ENCODE measurements around the gene DBI. TPM values are rescaled to one million over a fixed set of nuclear protein-coding genes. Genes with fewer than 3 reads are reported as not detected.

The DBI gene
- total RNA-seq, 2 donors from 2014 or later, result 90.8 to 131 TPM

- DNase-seq (ENCODE audit: low spot score in 2 of 2), result no peak
- H3K9me3 Mint-ChIP-seq, result no peaks in the 10 kb centered on the region
- no peak for ATAC-seq
- no peak overlapping the region for H3K27ac Mint-ChIP-seq
- no peaks in the 10 kb centered on the region for H3K36me3 Mint-ChIP-seq
Observed at GRCh38 chr2:119414894-119415293, 48.1 kb downstream of the DBI start.

DNA sequence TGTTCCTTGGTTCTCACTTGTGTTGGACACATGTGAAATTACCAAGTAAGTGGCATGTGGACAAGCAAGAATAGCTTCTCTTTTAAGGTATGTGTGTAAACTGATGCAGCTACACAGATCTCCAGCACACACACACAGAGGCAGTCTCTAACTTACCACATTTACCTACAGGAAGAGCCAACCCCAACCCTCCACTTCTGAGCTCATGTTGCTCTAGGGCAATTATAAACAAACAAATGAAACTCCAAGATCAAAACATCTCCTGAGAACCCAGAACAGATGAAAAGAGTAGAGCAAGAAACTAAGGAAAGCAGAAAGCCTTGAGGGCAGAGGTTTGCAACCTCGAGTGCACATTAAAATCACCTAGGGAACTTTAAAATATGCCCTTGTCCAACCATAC, 48.9 kb downstream of the DBI start:
- ATAC-seq (no peak), DNase-seq (ENCODE audit: low spot score in 2 of 2) (no peak)
- Mint-ChIP-seq H3K27ac (no peak overlapping the region), H3K9me3 (no peaks in the 10 kb centered on the region), H3K36me3 (no peaks in the 10 kb centered on the region)

- ATAC-seq (no peak), DNase-seq (ENCODE audit: low spot score in 2 of 2) (no peak)
- Mint-ChIP-seq H3K36me3 (no peaks in the 10 kb centered on the region), H3K9me3 (peaks cover 0 to under 1% of the 10 kb centered on the region in 2 donors), H3K27ac (no peak overlapping the region)
Observed at GRCh38 chr2:119416299-119416923, 49.6 kb downstream of the DBI start.

DNA sequence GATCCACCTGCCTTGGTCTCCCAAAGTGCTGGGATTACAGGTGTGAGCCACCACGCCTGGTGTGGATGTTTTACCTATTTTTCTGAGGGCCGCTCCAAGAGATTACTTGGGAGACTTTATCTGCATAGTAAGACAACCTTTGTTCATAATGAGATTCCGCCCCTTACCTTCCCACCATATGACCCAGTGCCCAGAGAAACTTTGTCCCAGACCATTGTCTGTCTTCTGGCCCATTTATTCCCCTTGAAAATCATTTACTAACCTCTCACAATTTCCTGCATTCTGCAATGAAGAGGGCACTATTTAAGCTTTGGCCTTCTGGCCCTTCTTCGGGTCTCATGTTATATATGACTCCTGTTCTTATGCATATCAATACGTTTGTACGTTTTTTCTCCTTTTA, 51.1 kb downstream of the DBI start:
- no peak for DNase-seq (ENCODE audit: low spot score in 2 of 2)
- H3K27ac Mint-ChIP-seq, result no peak overlapping the region
- no peak for ATAC-seq
- peaks cover 4 to 7% of the 10 kb centered on the region in 2 donors for H3K9me3 Mint-ChIP-seq
- no peaks in the 10 kb centered on the region for H3K36me3 Mint-ChIP-seq

- Mint-ChIP-seq H3K9me3 (peaks cover 4 to 7% of the 10 kb centered on the region in 2 donors), H3K27ac (no peak overlapping the region), H3K36me3 (no peaks in the 10 kb centered on the region)
- ATAC-seq, result no peak
- no peak for DNase-seq (ENCODE audit: low spot score in 2 of 2)
Observed at GRCh38 chr2:119419065-119419464, 52.3 kb downstream of the DBI start.

- no peak overlapping the region for H3K27ac Mint-ChIP-seq
- ATAC-seq (no peak), DNase-seq (ENCODE audit: low spot score in 2 of 2) (no peak)
Observed at GRCh38 chr2:119419803-119420508, 53.2 kb downstream of the DBI start.

GRCh38 chr2:119421304-119421703, 54.5 kb downstream of the DBI start:
- DNase-seq (ENCODE audit: low spot score in 2 of 2) (no peak), ATAC-seq (no peak)
- Mint-ChIP-seq H3K9me3 (peaks cover 4 to 7% of the 10 kb centered on the region in 2 donors), H3K36me3 (no peaks in the 10 kb centered on the region), H3K27ac (no peak overlapping the region)

More at GRCh38 chr2:119419803-119420508, 53.2 kb downstream of the DBI start:
- Mint-ChIP-seq H3K9me3 (peaks cover 4 to 7% of the 10 kb centered on the region in 2 donors), H3K36me3 (no peaks in the 10 kb centered on the region)

- ATAC-seq (no peak), DNase-seq (ENCODE audit: low spot score in 2 of 2) (no peak)
- no peaks in the 10 kb centered on the region for H3K36me3 Mint-ChIP-seq
- no peak overlapping the region for H3K27ac Mint-ChIP-seq
- peaks cover 4 to 7% of the 10 kb centered on the region in 2 donors for H3K9me3 Mint-ChIP-seq
Observed at GRCh38 chr2:119421741-119422140, 55.0 kb downstream of the DBI start.

Other genes starting within 250 kb of the DBI start
- gene C1QL2, start 208.2 kb upstream of the DBI start, total RNA-seq, result not detected
- under 1 TPM in 1 of 2 donors, not detected in 1; 0.70 TPM for gene STEAP3, start 143.1 kb upstream of the DBI start, total RNA-seq
- gene C2orf76, start 143 bp upstream of the DBI start, total RNA-seq, result 10 to 100 TPM in 1 of 2 donors, 1 to 10 TPM in 1; 6.1 to 31.6 TPM
- not detected for gene TMEM37, start 64.9 kb downstream of the DBI start, total RNA-seq
- not detected for gene SCTR, start 157.5 kb downstream of the DBI start, total RNA-seq
- gene CFAP221, start 177.5 kb downstream of the DBI start, total RNA-seq, result not detected